CD8-positive, alpha-beta memory T cell (primary cell): ENCODE measurements around the gene SOWAHA. TPM values are rescaled to one million over a fixed set of nuclear protein-coding genes. Genes with fewer than 3 reads are reported as not detected.
A peak's percentile ranks its signal among the peaks of the same experiment; 100 is the strongest.

ENCODE experiments used
- CTCF ChIA-PET: fragments of 350-600 bp; sonication (Branson Sonifier 250); formaldehyde crosslinking; loops from one replicate; lab custom pipeline; 2021; ENCODE audit warnings: antibody characterized with exemption; lab: Charles Lee
- POLR2A ChIA-PET: fragments of 350-600 bp; sonication (Branson Sonifier 250); formaldehyde crosslinking; loops from one replicate; lab custom pipeline; 2021; ENCODE audit warnings: antibody characterized with exemption; lab: Charles Lee
- DNase-seq, 5 donors: peaks; one replicate each; pipeline versions ENCODE4 v3.0.0 to v3.0.0-alpha.2; 2020 to 2022; ENCODE audit warnings: mixed read lengths in 1 of 5
- H3K27ac ChIP-seq: one replicate; pipeline ENCODE4 v1.7.0; 2013; ENCODE audit warnings: low read depth, mild to moderate bottlenecking, low read length, moderate library complexity
- H3K27me3 ChIP-seq: 2 replicates; pipeline ENCODE4 v1.7.0; 2013; ENCODE audit warnings: low read length, mild to moderate bottlenecking; ENCODE audit not compliant: insufficient read depth, poor library complexity, severe bottlenecking
- H3K36me3 ChIP-seq: 2 replicates; pipeline ENCODE4 v1.7.0; 2013; ENCODE audit warnings: mild to moderate bottlenecking, low read length, moderate library complexity; ENCODE audit not compliant: insufficient read depth
- H3K4me1 ChIP-seq: 2 replicates; pipeline ENCODE4 v1.7.0; 2013; ENCODE audit warnings: mild to moderate bottlenecking, low read length, moderate library complexity; ENCODE audit not compliant: insufficient read depth
- H3K4me3 ChIP-seq: 2 replicates; pipeline ENCODE4 v1.7.0; 2013; ENCODE audit warnings: mild to moderate bottlenecking, low read length
- H3K9me3 ChIP-seq: 2 replicates; pipeline ENCODE4 v1.7.0; 2013; ENCODE audit warnings: mild to moderate bottlenecking, low read length
- H3K27ac Mint-ChIP-seq, 8 donors: one replicate each; pipeline ENCODE4 v1.8.0; 2020 to 2021; ENCODE audit warnings: mixed read lengths in 8 of 8, mild to moderate bottlenecking in 6 of 8, inconsistent platforms in 3 of 8, moderate library complexity in 3 of 8
- H3K27me3 Mint-ChIP-seq, 2 donors: one replicate each; pipeline ENCODE4 v1.8.0; 2020 to 2021; ENCODE audit warnings: mixed read lengths in 2 of 2, mild to moderate bottlenecking in 1 of 2, moderate library complexity in 1 of 2
- H3K36me3 Mint-ChIP-seq, 3 donors: one replicate each; pipeline ENCODE4 v1.8.0; 2020 to 2021; ENCODE audit warnings: mixed read lengths in 3 of 3, inconsistent platforms in 1 of 3, mild to moderate bottlenecking in 1 of 3
- H3K4me1 Mint-ChIP-seq, 3 donors: one replicate each; pipeline ENCODE4 v1.8.0; 2020 to 2021; ENCODE audit warnings: mixed read lengths in 3 of 3, inconsistent platforms in 1 of 3, mild to moderate bottlenecking in 1 of 3
- H3K4me3 Mint-ChIP-seq, 7 donors: one replicate each; pipeline ENCODE4 v1.8.0; 2020 to 2021; ENCODE audit warnings: mixed read lengths in 7 of 7, mild to moderate bottlenecking in 6 of 7, moderate library complexity in 4 of 7, inconsistent platforms in 2 of 7
- H3K9me3 Mint-ChIP-seq, 5 donors: one replicate each; pipeline ENCODE4 v1.8.0; 2020 to 2022; ENCODE audit warnings: mixed read lengths in 5 of 5, mild to moderate bottlenecking in 3 of 5, moderate library complexity in 2 of 5, inconsistent platforms in 1 of 5
- polyA plus RNA-seq: library from polyadenylated mRNA; unstranded; fragments of 300-500 nt; fragmentation: Illumina TruSeq; gene quantifications from one replicate; pipeline ENCODE4 v1.2.3, GENCODE V29; 2021
- total RNA-seq, 2 experiments: library from RNA; stranded (reverse); gene quantifications; one replicate each; pipeline ENCODE4 v1.2.3, GENCODE V29; 2021

The SOWAHA gene
- total and polyA plus RNA-seq, 3 experiments from 2014 or later = 0.07 TPM; not detected in 2

- DNase-seq = no peak
- CTCF ChIA-PET = interaction anchor here (0.7 to 6.3 kb wide), 15 partner anchors 9 to 304 kb away, joined by 3 to 47 read pairs (median 6); partner anchors contain the start of genes LEAP2 and SOWAHA
- Mint-ChIP-seq H3K9me3 (peaks cover 0 to 2% (median 0%) of the 10 kb centered on the region in 5 donors), H3K27me3 (peaks cover 31 to 39% of the 10 kb centered on the region in 2 donors), H3K4me3 (peak within 1 kb of the TSS; percentile 87 to 96 (median 88)), H3K27ac (peak within 1 kb of the TSS in 4 of 8 donors; percentile 8 to 90 (median 67)), H3K36me3 (peaks cover 0 to 1% (median 0%) of the 10 kb centered on the region in 3 donors), H3K4me1 (peaks cover 4 to 24% (median 6%) of the 10 kb centered on the region in 3 donors)
- H3K4me1 ChIP-seq = peaks cover 5% of the 10 kb centered on the region
- POLR2A ChIA-PET = interaction anchor here (0.6 to 0.8 kb wide), 2 partner anchors 53 to 175 kb away, joined by 3 to 4 read pairs; no protein-coding TSS in a partner anchor
- H3K4me3 ChIP-seq = peak within 1 kb of the TSS; percentile 58
- H3K36me3 ChIP-seq = no peaks in the 10 kb centered on the region
- H3K27ac ChIP-seq = peak within 1 kb of the TSS; percentile 51
- H3K27me3 ChIP-seq = peaks cover 18% of the 10 kb centered on the region
- no peaks in the 10 kb centered on the region for H3K9me3 ChIP-seq
Measured at GRCh38 chr5:132830436-132831094, 17.5 kb downstream of the SOWAHA start, which contains the start of gene SHROOM1. Gene SHROOM1 (minus strand): TSS chr5:132830647. CDS start chr5:132826140, 4,507 bp downstream.

GRCh38 chr5:132831095-132831860 lies 18.2 kb downstream of the SOWAHA start:
- Mint-ChIP-seq H3K4me1 (peaks cover 4 to 19% (median 6%) of the 10 kb centered on the region in 3 donors), H3K27me3 (peaks cover 28 to 35% of the 10 kb centered on the region in 2 donors), H3K4me3 (peak overlapping the region; percentile 74 to 92 (median 85)), H3K36me3 (peaks cover 0 to 1% (median 0%) of the 10 kb centered on the region in 3 donors), H3K9me3 (peaks cover 0 to 2% (median 0%) of the 10 kb centered on the region in 5 donors), H3K27ac (peak overlapping the region in 2 of 8 donors; percentile 33 to 90)
- peak overlapping the region; percentile 31 for H3K27ac ChIP-seq
- CTCF ChIA-PET = interaction anchor here (1.8 to 6.3 kb wide), 3 partner anchors 12 to 52 kb away, joined by 6 to 47 read pairs (median 11); no protein-coding TSS in a partner anchor
- no peaks in the 10 kb centered on the region for H3K9me3 ChIP-seq
- no peaks in the 10 kb centered on the region for H3K36me3 ChIP-seq
- POLR2A ChIA-PET = no interaction called here
- H3K27me3 ChIP-seq = peaks cover 11% of the 10 kb centered on the region
- H3K4me3 ChIP-seq = no peak overlapping the region
- H3K4me1 ChIP-seq = peaks cover under 1% of the 10 kb centered on the region
- DNase-seq = no peak

- H3K4me1 Mint-ChIP-seq = peaks cover 4 to 17% (median 6%) of the 10 kb centered on the region in 3 donors
- peaks cover 0 to 1% (median 0%) of the 10 kb centered on the region in 3 donors for H3K36me3 Mint-ChIP-seq
- H3K27me3 ChIP-seq = peaks cover 5% of the 10 kb centered on the region
- no peaks in the 10 kb centered on the region for H3K4me1 ChIP-seq
- H3K27ac Mint-ChIP-seq = peak overlapping the region in 2 of 8 donors; percentile 51 to 54
- peaks cover 0 to 2% (median 0%) of the 10 kb centered on the region in 5 donors for H3K9me3 Mint-ChIP-seq
- H3K4me3 ChIP-seq = no peak overlapping the region
- peak overlapping the region; percentile 6 to 73 (median 53) for H3K4me3 Mint-ChIP-seq
- peaks cover 15 to 23% of the 10 kb centered on the region in 2 donors for H3K27me3 Mint-ChIP-seq
- no peaks in the 10 kb centered on the region for H3K36me3 ChIP-seq
- H3K9me3 ChIP-seq = no peaks in the 10 kb centered on the region
- ChIA-PET POLR2A (no interaction called here), CTCF (interaction anchor here (0.8 to 1.4 kb wide), 2 partner anchors 25 to 33 kb away, joined by 3 read pairs; partner anchors contain the start of genes GDF9 and UQCRQ)
- H3K27ac ChIP-seq = no peak overlapping the region
- no peak for DNase-seq
Measured at GRCh38 chr5:132832612-132833011, 19.5 kb downstream of the SOWAHA start.

GRCh38 chr5:132834057-132834456 lies 21.0 kb downstream of the SOWAHA start:
- Histone ChIP-seq H3K9me3 (no peaks in the 10 kb centered on the region), H3K27ac (no peak overlapping the region), H3K4me3 (no peak overlapping the region), H3K27me3 (peaks cover 5% of the 10 kb centered on the region), H3K4me1 (no peaks in the 10 kb centered on the region), H3K36me3 (no peaks in the 10 kb centered on the region)
- no peak for DNase-seq
- H3K4me3 Mint-ChIP-seq = peak overlapping the region in 1 of 7 donors; percentile 4
- peaks cover 0 to 2% (median 0%) of the 10 kb centered on the region in 5 donors for H3K9me3 Mint-ChIP-seq
- peaks cover 0 to 1% (median 0%) of the 10 kb centered on the region in 3 donors for H3K36me3 Mint-ChIP-seq
- POLR2A ChIA-PET = no interaction called here
- H3K4me1 Mint-ChIP-seq = peaks cover 4 to 16% (median 6%) of the 10 kb centered on the region in 3 donors
- CTCF ChIA-PET = interaction anchor here (1.3 to 1.4 kb wide), 2 partner anchors 32 to 307 kb away, joined by 3 read pairs; partner anchors contain the start of genes GDF9 and UQCRQ
- peaks cover 7 to 14% of the 10 kb centered on the region in 2 donors for H3K27me3 Mint-ChIP-seq
- H3K27ac Mint-ChIP-seq = no peak overlapping the region

GRCh38 chr5:132836852-132837251 lies 23.8 kb downstream of the SOWAHA start:
- H3K4me3 Mint-ChIP-seq = no peak overlapping the region
- Histone ChIP-seq H3K36me3 (no peaks in the 10 kb centered on the region), H3K9me3 (no peaks in the 10 kb centered on the region), H3K4me1 (no peaks in the 10 kb centered on the region), H3K27ac (no peak overlapping the region), H3K4me3 (no peak overlapping the region), H3K27me3 (no peaks in the 10 kb centered on the region)
- H3K27ac Mint-ChIP-seq = no peak overlapping the region
- ChIA-PET POLR2A (no interaction called here), CTCF (interaction anchor here (1.5 kb wide), 1 partner anchor 9 kb away, joined by 4 read pairs; no protein-coding TSS in a partner anchor)
- no peaks in the 10 kb centered on the region for H3K36me3 Mint-ChIP-seq
- H3K9me3 Mint-ChIP-seq = no peaks in the 10 kb centered on the region
- no peaks in the 10 kb centered on the region for H3K27me3 Mint-ChIP-seq
- H3K4me1 Mint-ChIP-seq = no peaks in the 10 kb centered on the region
- no peak for DNase-seq

- no peaks in the 10 kb centered on the region for H3K27me3 ChIP-seq
- H3K4me3 ChIP-seq = no peak overlapping the region
- H3K9me3 ChIP-seq = no peaks in the 10 kb centered on the region
- Mint-ChIP-seq H3K27me3 (no peaks in the 10 kb centered on the region), H3K4me3 (no peak overlapping the region), H3K9me3 (no peaks in the 10 kb centered on the region), H3K4me1 (no peaks in the 10 kb centered on the region), H3K36me3 (no peaks in the 10 kb centered on the region), H3K27ac (peak overlapping the region in 1 of 8 donors; percentile 87)
- ChIA-PET POLR2A (no interaction called here), CTCF (interaction anchor here (1.5 kb wide), 1 partner anchor 10 kb away, joined by 4 read pairs; no protein-coding TSS in a partner anchor)
- H3K36me3 ChIP-seq = no peaks in the 10 kb centered on the region
- no peaks in the 10 kb centered on the region for H3K4me1 ChIP-seq
- DNase-seq = no peak
- no peak overlapping the region for H3K27ac ChIP-seq
Measured at GRCh38 chr5:132837868-132838267, 24.8 kb downstream of the SOWAHA start.

GRCh38 chr5:132838516-132839282 lies 25.6 kb downstream of the SOWAHA start:
- H3K4me3 ChIP-seq = no peak overlapping the region
- H3K9me3 Mint-ChIP-seq = no peaks in the 10 kb centered on the region
- H3K27me3 Mint-ChIP-seq = no peaks in the 10 kb centered on the region
- H3K4me1 ChIP-seq = no peaks in the 10 kb centered on the region
- no peak for DNase-seq
- H3K27ac ChIP-seq = no peak overlapping the region
- no peaks in the 10 kb centered on the region for H3K9me3 ChIP-seq
- H3K27ac Mint-ChIP-seq = peak overlapping the region in 2 of 8 donors; percentile 29 to 58
- CTCF ChIA-PET = interaction anchor here (1.2 to 1.5 kb wide), 2 partner anchors 9 to 11 kb away, joined by 4 to 5 read pairs; no protein-coding TSS in a partner anchor
- H3K4me3 Mint-ChIP-seq = peak overlapping the region in 1 of 7 donors; percentile 67
- H3K36me3 ChIP-seq = no peaks in the 10 kb centered on the region
- no peaks in the 10 kb centered on the region for H3K27me3 ChIP-seq
- no peaks in the 10 kb centered on the region for H3K36me3 Mint-ChIP-seq
- H3K4me1 Mint-ChIP-seq = no peaks in the 10 kb centered on the region
- POLR2A ChIA-PET = no interaction called here
